ENCODE measurements around the gene SECISBP2.

- no peak for TF ChIP-seq CTCF (IDR thresholded peaks at IDR 0.05; ENCODE audit: low read length)
- no peak for TF ChIP-seq EZH2 (IDR thresholded peaks at IDR 0.05; ENCODE audit: borderline replicate concordance, low read length)
Measured at GRCh38 chr9:89339807-89340206, 21.5 kb downstream of the SECISBP2 start.
